ENCODE results near the gene ASTL.

GRCh38 chr2:96140941-96141623, 2.8 kb upstream of the ASTL start:
- TF ChIP-seq SUZ12 (IDR thresholded peaks at IDR 0.05; ENCODE audit: extremely low read depth, insufficient read depth, insufficient read length) (no peak), YY1 (IDR thresholded peaks at IDR 0.05; ENCODE audit: insufficient read depth, insufficient read length) (no peak), ZNF274 (IDR thresholded peaks at IDR 0.05; ENCODE audit: low read depth, low read length) (no peak)

All from NT2/D1 (cell line).